HCT116 (cell line): ENCODE measurements around the gene CHMP2A.
"Not testable (repeated sequence)": the region's sequence is repeated elsewhere in the genome, so short reads cannot be mapped to it uniquely, and the experiment has no call there.

ENCODE experiments used
- CTCF ChIP-seq, 3 experiments: fragments of 200-600 bp in 1 of 3; sonication (generic) in 1 of 3; IDR thresholded peaks in 2 of 3; conservative IDR thresholded peaks in 1 of 3; 2 replicates each; pipeline ENCODE4 v1.5.1; 2012 to 2017; ENCODE audit warnings: low read depth in 2 of 3, low read length in 2 of 3, antibody characterized with exemption in 1 of 3, borderline replicate concordance in 1 of 3, control low read depth in 1 of 3, mild to moderate bottlenecking in 1 of 3, mixed read lengths in 1 of 3, mixed run types in 1 of 3, moderate library complexity in 1 of 3; ENCODE audit not compliant: insufficient read depth in 1 of 3
- EGR1 ChIP-seq: IDR thresholded peaks from 2 replicates; pipeline ENCODE4 v1.6.1; 2012; ENCODE audit warnings: low read depth
- ELF1 ChIP-seq: IDR thresholded peaks from 2 replicates; pipeline ENCODE4 v1.6.1; 2012; ENCODE audit warnings: low read depth, borderline replicate concordance
- MAX ChIP-seq: IDR thresholded peaks from 2 replicates; pipeline ENCODE4 v1.6.1; 2012
- POLR2A ChIP-seq: IDR thresholded peaks from 2 replicates; pipeline ENCODE4 v1.7.0; 2011; ENCODE audit warnings: borderline replicate concordance; ENCODE audit not compliant: insufficient read depth, insufficient read length; ENCODE audit errors: extremely low read depth
- SIN3A ChIP-seq: IDR thresholded peaks from 2 replicates; pipeline ENCODE4 v1.6.1; 2012; ENCODE audit warnings: low read depth

DNA sequence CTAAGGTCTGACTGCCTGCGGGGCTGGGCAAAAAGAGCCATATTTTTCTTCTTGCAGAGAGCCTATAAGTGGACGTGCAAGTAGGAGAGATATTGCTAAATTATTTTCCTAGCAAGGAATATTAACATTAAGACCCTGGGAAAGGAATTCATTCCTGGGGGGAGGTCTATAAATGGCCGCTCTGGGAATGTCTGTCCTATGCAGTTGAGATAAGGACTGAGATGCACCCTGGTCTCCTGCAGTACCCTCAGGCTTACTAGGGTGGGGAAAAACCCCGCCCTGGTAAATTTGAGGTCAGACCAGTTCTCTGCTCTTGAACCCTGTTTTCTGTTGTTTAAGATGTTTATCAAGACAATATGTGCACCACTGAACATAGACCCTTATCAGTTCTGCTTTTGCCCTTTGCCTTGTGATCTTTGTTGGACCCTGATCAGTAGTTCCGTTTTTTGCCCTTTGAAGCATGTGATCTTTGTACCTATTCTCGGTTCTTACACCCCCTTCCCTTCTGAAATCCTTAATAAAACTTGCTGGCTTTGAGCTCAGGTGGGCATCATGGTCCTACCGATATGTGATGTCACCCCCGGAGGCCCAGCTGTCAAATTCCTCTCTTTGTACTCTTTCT is 47.2 kb downstream of the CHMP2A start:
- TF ChIP-seq EGR1; CTCF (IDR thresholded peaks at IDR 0.05 in 2 of 3, conservative IDR thresholded peaks at IDR 0.05 in 1 of 3; ENCODE audit: borderline replicate concordance in 1 of 3, insufficient read depth in 1 of 3, low read depth in 2 of 3, low read length in 2 of 3); MAX; SIN3A; ELF1; POLR2A: not testable (repeated sequence)
